C4-2B (cell line): Measurements from ENCODE around the gene DCLRE1A.

Source experiments
- ZFX ChIP-seq: fragments of 450-650 bp; IDR thresholded peaks from 2 replicates; pipeline ENCODE4 v1.6.1; 2017
- TF ChIP-seq, protein P1 (sequence below): fragments of 450-650 bp; conservative IDR thresholded peaks from 2 replicates; pipeline ENCODE4 v1.5.1; 2017; ENCODE audit warnings: mild to moderate bottlenecking

DNA sequence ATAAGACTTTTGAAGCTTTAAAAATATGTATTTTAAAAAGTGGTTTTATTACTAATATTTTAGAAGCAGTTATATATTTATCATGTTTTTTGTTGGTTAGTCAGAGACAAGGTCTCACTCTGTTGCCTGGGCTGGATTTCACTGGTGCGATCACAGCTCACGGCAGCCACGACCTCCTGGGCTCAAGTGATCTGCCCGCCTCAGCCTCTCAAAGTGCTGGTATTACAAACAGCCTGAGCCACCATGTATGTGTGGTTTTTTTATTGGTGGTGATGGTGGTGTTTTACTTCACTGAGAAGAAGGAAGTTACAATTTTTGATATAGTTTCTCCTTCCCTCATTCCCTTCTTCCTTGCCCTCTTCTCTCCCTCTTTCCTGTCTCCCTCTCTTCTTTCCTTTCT is 14.0 kb upstream of the DCLRE1A start:
- TF ChIP-seq, protein P1, sequence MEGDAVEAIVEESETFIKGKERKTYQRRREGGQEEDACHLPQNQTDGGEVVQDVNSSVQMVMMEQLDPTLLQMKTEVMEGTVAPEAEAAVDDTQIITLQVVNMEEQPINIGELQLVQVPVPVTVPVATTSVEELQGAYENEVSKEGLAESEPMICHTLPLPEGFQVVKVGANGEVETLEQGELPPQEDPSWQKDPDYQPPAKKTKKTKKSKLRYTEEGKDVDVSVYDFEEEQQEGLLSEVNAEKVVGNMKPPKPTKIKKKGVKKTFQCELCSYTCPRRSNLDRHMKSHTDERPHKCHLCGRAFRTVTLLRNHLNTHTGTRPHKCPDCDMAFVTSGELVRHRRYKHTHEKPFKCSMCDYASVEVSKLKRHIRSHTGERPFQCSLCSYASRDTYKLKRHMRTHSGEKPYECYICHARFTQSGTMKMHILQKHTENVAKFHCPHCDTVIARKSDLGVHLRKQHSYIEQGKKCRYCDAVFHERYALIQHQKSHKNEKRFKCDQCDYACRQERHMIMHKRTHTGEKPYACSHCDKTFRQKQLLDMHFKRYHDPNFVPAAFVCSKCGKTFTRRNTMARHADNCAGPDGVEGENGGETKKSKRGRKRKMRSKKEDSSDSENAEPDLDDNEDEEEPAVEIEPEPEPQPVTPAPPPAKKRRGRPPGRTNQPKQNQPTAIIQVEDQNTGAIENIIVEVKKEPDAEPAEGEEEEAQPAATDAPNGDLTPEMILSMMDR, result no peak
- TF ChIP-seq ZFX, result no peak
